Endothelial cell of umbilical vein (primary cell): ENCODE data around the gene BRF1. TPM values are rescaled to one million over a fixed set of nuclear protein-coding genes. Genes with fewer than 3 reads are reported as not detected.

Source experiments
- BruUV-seq: library from RNA; stranded (reverse); fragments of 400-500 nt; replicated peaks from 2 replicates; lab custom pipeline; 2021; lab: Mats Ljungman, UMichigan
- CTCF ChIA-PET: fragments of 300-600, 350-600 bp; sonication (Branson Sonifier 250); formaldehyde crosslinking; loops from one replicate; lab custom pipeline; 2021; ENCODE audit warnings: antibody characterized with exemption, inconsistent platforms; lab: Charles Lee
- POLR2A ChIA-PET: fragments of 300-600, 350-600 bp; sonication (Branson Sonifier 250); formaldehyde crosslinking; loops from one replicate; lab custom pipeline; 2021; ENCODE audit warnings: antibody characterized with exemption, inconsistent platforms; lab: Charles Lee
- DNase-seq: peaks from one replicate; pipeline ENCODE4 v3.0.0-alpha.2; 2011; ENCODE audit warnings: low read depth, low spot score
- FAIRE-seq: peaks from 2 replicates; lab custom pipeline; 2011; peaks lifted over from hg19 to GRCh38; lab: Jason Lieb, UNC
- H2AFZ ChIP-seq: 2 replicates; pipeline ENCODE4 v1.6.0; 2012; ENCODE audit warnings: low read depth, low read length, control low read depth, inconsistent platforms
- H3K27ac ChIP-seq: 2 replicates; pipeline ENCODE4 v1.5.1; 2011; ENCODE audit warnings: low read depth, mild to moderate bottlenecking, control low read depth, low read length, moderate library complexity; ENCODE audit not compliant: insufficient read depth
- H3K27me3 ChIP-seq, 2 experiments: 2 replicates each; pipeline versions ENCODE4 v1.6.0 to v1.6.1; 2011; ENCODE audit warnings: low read length in 2 of 2, mixed read lengths in 1 of 2; ENCODE audit not compliant: control insufficient read depth in 2 of 2, insufficient read depth in 2 of 2
- H3K36me3 ChIP-seq, 2 experiments: 2 replicates in 1 of 2; 3 replicates in 1 of 2; pipeline ENCODE4 v1.5.1; 2011; ENCODE audit warnings: low read length in 2 of 2, mild to moderate bottlenecking in 1 of 2, moderate library complexity in 1 of 2; ENCODE audit not compliant: control insufficient read depth in 2 of 2, insufficient read depth in 2 of 2; ENCODE audit errors: extremely low read depth in 1 of 2
- H3K4me1 ChIP-seq: 3 replicates; pipeline ENCODE4 v1.5.1; 2011; ENCODE audit warnings: mild to moderate bottlenecking, low read length; ENCODE audit not compliant: control insufficient read depth, insufficient read depth; ENCODE audit errors: extremely low read depth
- H3K4me2 ChIP-seq: 2 replicates; pipeline ENCODE4 v1.6.1; 2011; ENCODE audit warnings: low read length, control low read depth, mixed read lengths; ENCODE audit not compliant: insufficient read depth
- H3K4me3 ChIP-seq, 3 experiments: fragments of 200-600 bp in 1 of 3; sonication (generic), shearing (Covaris generic) in 1 of 3; replicated peaks in 1 of 3; 2 replicates each; pipeline ENCODE4 v1.5.1; 2011 to 2016; ENCODE audit warnings: control low read depth in 3 of 3, low read length in 3 of 3, mild to moderate bottlenecking in 2 of 3, inconsistent platforms in 1 of 3, low read depth in 1 of 3, moderate library complexity in 1 of 3; ENCODE audit not compliant: insufficient read depth in 1 of 3
- H3K79me2 ChIP-seq: 2 replicates; pipeline ENCODE4 v1.6.0; 2012; ENCODE audit warnings: low read length, inconsistent platforms; ENCODE audit not compliant: control insufficient read depth, insufficient read depth
- H3K9ac ChIP-seq: replicated peaks from 2 replicates; pipeline ENCODE3; 2011; ENCODE audit warnings: low read length, control low read depth; ENCODE audit not compliant: insufficient read depth; ENCODE audit errors: extremely low read depth
- H3K9me1 ChIP-seq: replicated peaks from 3 replicates; pipeline ENCODE4 v1.6.0; 2011; ENCODE audit warnings: mild to moderate bottlenecking, low read length; ENCODE audit not compliant: control insufficient read depth, insufficient read depth; ENCODE audit errors: extremely low read depth
- H3K9me3 ChIP-seq: replicated peaks from 2 replicates; pipeline ENCODE4 v1.5.1; 2012; ENCODE audit warnings: low read length, inconsistent platforms; ENCODE audit not compliant: control insufficient read depth, insufficient read depth
- H4K20me1 ChIP-seq: replicated peaks from 2 replicates; pipeline ENCODE3; 2011; ENCODE audit warnings: mild to moderate bottlenecking, low read length; ENCODE audit not compliant: control insufficient read depth, insufficient read depth; ENCODE audit errors: extremely low read depth
- EZH2 ChIP-seq: IDR thresholded peaks from 2 replicates; pipeline ENCODE4 v1.6.1; 2012; ENCODE audit warnings: borderline replicate concordance, low read depth, mild to moderate bottlenecking, moderate library complexity, low read length, inconsistent platforms; ENCODE audit not compliant: severe bottlenecking
- FOS ChIP-seq: IDR thresholded peaks from 2 replicates; pipeline ENCODE4 v1.6.1; 2011; ENCODE audit warnings: mild to moderate bottlenecking, low read length, moderate library complexity, borderline replicate concordance; ENCODE audit not compliant: insufficient read depth
- GATA2 ChIP-seq: IDR thresholded peaks from 2 replicates; pipeline ENCODE4 v1.7.0; 2011; ENCODE audit warnings: low read depth, mild to moderate bottlenecking, moderate library complexity, mixed read lengths, low read length; ENCODE audit not compliant: insufficient read length, insufficient read depth
- JUN ChIP-seq: IDR thresholded peaks from 2 replicates; pipeline ENCODE4 v1.6.1; 2011; ENCODE audit warnings: borderline replicate concordance, low read depth; ENCODE audit not compliant: insufficient read length, insufficient read depth
- MAX ChIP-seq: IDR thresholded peaks from 2 replicates; pipeline ENCODE4 v1.6.1; 2011; ENCODE audit not compliant: insufficient read depth, insufficient read length
- MYC ChIP-seq: IDR thresholded peaks from one replicate; pipeline ENCODE4 v1.6.1; 2011; ENCODE audit warnings: mild to moderate bottlenecking, low read depth, low read length
- POLR2A ChIP-seq: IDR thresholded peaks from 2 replicates; pipeline ENCODE4 v1.6.1; 2012; ENCODE audit warnings: low read depth, mild to moderate bottlenecking, control low read depth, low read length
- POLR2AphosphoS5 ChIP-seq: IDR thresholded peaks from 2 replicates; pipeline ENCODE4 v1.6.1; 2012; ENCODE audit warnings: low read depth, mild to moderate bottlenecking, control low read depth, low read length, moderate library complexity; ENCODE audit not compliant: insufficient read depth
- dilution Hi-C: fragments of 300-500 bp; cut with MboI; formaldehyde crosslinking; loops from one replicate; pipeline ENCODE4 v1.15.0; 2019; ENCODE audit warnings: low sequenced_read_pairs; ENCODE audit not compliant: extremely low pct_ligation_motif_present
- intact Hi-C: fragments of 100-400 bp; cut with micrococcal nuclease; formaldehyde crosslinking; loops from one replicate; pipeline ENCODE4 v1.10.0; 2022
- polyA plus RNA-seq, 4 experiments: library from polyadenylated mRNA; depleted of rRNA in 3 of 4; stranded (reverse) in 3 of 4; unstranded in 1 of 4; fragments of >200 nt; gene quantifications; 2 replicates each; pipeline versions ENCODE4 v1.2.1 to v1.2.3, GENCODE V29; 2011 to 2012; ENCODE audit warnings: missing spikeins in 1 of 4
- total RNA-seq: library from RNA; stranded (reverse); gene quantifications from 2 replicates; pipeline ENCODE4 v1.2.3, GENCODE V29; 2021
- TF ChIP-seq, protein P1 (sequence below), 2 donors: IDR thresholded peaks; 1 replicate in 1 of 2; 2 replicates in 1 of 2; pipeline ENCODE4 v1.5.1; 2011; ENCODE audit warnings: low read length in 2 of 2, mild to moderate bottlenecking in 2 of 2, moderate library complexity in 2 of 2, control low read depth in 1 of 2, inconsistent platforms in 1 of 2, low read depth in 1 of 2; ENCODE audit not compliant: insufficient read depth in 1 of 2; ENCODE audit errors: extremely low read depth in 1 of 2

Gene BRF1
- total and polyA plus RNA-seq, 2 donors (not counting 3 experiments of a cell fraction or from before 2014, with no cell fraction given) = 19.0 to 47.2 TPM

GRCh38 chr14:105184461-105184860 is 116.3 kb downstream of the BRF1 start:
- DNase-seq (no peak), FAIRE-seq (no peak)
- dilution Hi-C loops = no loop called here
- no peak overlapping the region for H3K27ac ChIP-seq
- no peak overlapping the region for H3K9ac ChIP-seq
- no peaks in the 10 kb centered on the region for H3K9me1 ChIP-seq
- no TSS peak for BruUV-seq
- ChIA-PET POLR2A (no interaction called here), CTCF (interaction anchor here (0.9 to 1.7 kb wide), 3 partner anchors 11 to 95 kb away, joined by 3 to 6 read pairs (median 5); no protein-coding TSS in a partner anchor)
- H3K4me1 ChIP-seq = peaks cover 6% of the 10 kb centered on the region
- H4K20me1 ChIP-seq = no peaks in the 10 kb centered on the region
- H3K4me3 ChIP-seq = no peak overlapping the region
- no peaks in the 10 kb centered on the region for H3K36me3 ChIP-seq
- H3K4me2 ChIP-seq = no peak overlapping the region
- no peaks in the 10 kb centered on the region for H3K27me3 ChIP-seq
- no peaks in the 10 kb centered on the region for H3K79me2 ChIP-seq
- H2AFZ ChIP-seq = no peak overlapping the region
- H3K9me3 ChIP-seq = peaks cover 2% of the 10 kb centered on the region
- TF ChIP-seq MYC (no peak), POLR2AphosphoS5 (no peak), GATA2 (no peak), FOS (no peak), POLR2A (no peak), JUN (no peak), EZH2 (no peak), MAX (no peak)
- TF ChIP-seq, protein P1, sequence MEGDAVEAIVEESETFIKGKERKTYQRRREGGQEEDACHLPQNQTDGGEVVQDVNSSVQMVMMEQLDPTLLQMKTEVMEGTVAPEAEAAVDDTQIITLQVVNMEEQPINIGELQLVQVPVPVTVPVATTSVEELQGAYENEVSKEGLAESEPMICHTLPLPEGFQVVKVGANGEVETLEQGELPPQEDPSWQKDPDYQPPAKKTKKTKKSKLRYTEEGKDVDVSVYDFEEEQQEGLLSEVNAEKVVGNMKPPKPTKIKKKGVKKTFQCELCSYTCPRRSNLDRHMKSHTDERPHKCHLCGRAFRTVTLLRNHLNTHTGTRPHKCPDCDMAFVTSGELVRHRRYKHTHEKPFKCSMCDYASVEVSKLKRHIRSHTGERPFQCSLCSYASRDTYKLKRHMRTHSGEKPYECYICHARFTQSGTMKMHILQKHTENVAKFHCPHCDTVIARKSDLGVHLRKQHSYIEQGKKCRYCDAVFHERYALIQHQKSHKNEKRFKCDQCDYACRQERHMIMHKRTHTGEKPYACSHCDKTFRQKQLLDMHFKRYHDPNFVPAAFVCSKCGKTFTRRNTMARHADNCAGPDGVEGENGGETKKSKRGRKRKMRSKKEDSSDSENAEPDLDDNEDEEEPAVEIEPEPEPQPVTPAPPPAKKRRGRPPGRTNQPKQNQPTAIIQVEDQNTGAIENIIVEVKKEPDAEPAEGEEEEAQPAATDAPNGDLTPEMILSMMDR (IDR thresholded peaks at IDR 0.05; ENCODE audit: extremely low read depth in 1 of 2, insufficient read depth in 1 of 2, low read depth in 1 of 2, low read length in 2 of 2) = no peak
- intact Hi-C loops = no loop called here
